Endothelial cell of umbilical vein (primary cell): ENCODE data around the gene TMEM207. TPM values are rescaled to one million over a fixed set of nuclear protein-coding genes. Genes with fewer than 3 reads are reported as not detected.

Source experiments
- BruUV-seq: library from RNA; stranded (reverse); fragments of 400-500 nt; replicated peaks from 2 replicates; lab custom pipeline; 2021; lab: Mats Ljungman, UMichigan
- CTCF ChIA-PET: fragments of 300-600, 350-600 bp; sonication (Branson Sonifier 250); formaldehyde crosslinking; loops from one replicate; lab custom pipeline; 2021; ENCODE audit warnings: antibody characterized with exemption, inconsistent platforms; lab: Charles Lee
- POLR2A ChIA-PET: fragments of 300-600, 350-600 bp; sonication (Branson Sonifier 250); formaldehyde crosslinking; loops from one replicate; lab custom pipeline; 2021; ENCODE audit warnings: antibody characterized with exemption, inconsistent platforms; lab: Charles Lee
- DNase-seq: peaks from one replicate; pipeline ENCODE4 v3.0.0-alpha.2; 2011; ENCODE audit warnings: low read depth, low spot score
- FAIRE-seq: peaks from 2 replicates; lab custom pipeline; 2011; peaks lifted over from hg19 to GRCh38; lab: Jason Lieb, UNC
- H2AFZ ChIP-seq: 2 replicates; pipeline ENCODE4 v1.6.0; 2012; ENCODE audit warnings: low read depth, low read length, control low read depth, inconsistent platforms
- H3K27ac ChIP-seq: 2 replicates; pipeline ENCODE4 v1.5.1; 2011; ENCODE audit warnings: low read depth, mild to moderate bottlenecking, control low read depth, low read length, moderate library complexity; ENCODE audit not compliant: insufficient read depth
- H3K27me3 ChIP-seq, 2 experiments: 2 replicates each; pipeline versions ENCODE4 v1.6.0 to v1.6.1; 2011; ENCODE audit warnings: low read length in 2 of 2, mixed read lengths in 1 of 2; ENCODE audit not compliant: control insufficient read depth in 2 of 2, insufficient read depth in 2 of 2
- H3K36me3 ChIP-seq, 2 experiments: 2 replicates in 1 of 2; 3 replicates in 1 of 2; pipeline ENCODE4 v1.5.1; 2011; ENCODE audit warnings: low read length in 2 of 2, mild to moderate bottlenecking in 1 of 2, moderate library complexity in 1 of 2; ENCODE audit not compliant: control insufficient read depth in 2 of 2, insufficient read depth in 2 of 2; ENCODE audit errors: extremely low read depth in 1 of 2
- H3K4me1 ChIP-seq: 3 replicates; pipeline ENCODE4 v1.5.1; 2011; ENCODE audit warnings: mild to moderate bottlenecking, low read length; ENCODE audit not compliant: control insufficient read depth, insufficient read depth; ENCODE audit errors: extremely low read depth
- H3K4me2 ChIP-seq: 2 replicates; pipeline ENCODE4 v1.6.1; 2011; ENCODE audit warnings: low read length, control low read depth, mixed read lengths; ENCODE audit not compliant: insufficient read depth
- H3K4me3 ChIP-seq, 3 experiments: fragments of 200-600 bp in 1 of 3; sonication (generic), shearing (Covaris generic) in 1 of 3; replicated peaks in 1 of 3; 2 replicates each; pipeline ENCODE4 v1.5.1; 2011 to 2016; ENCODE audit warnings: control low read depth in 3 of 3, low read length in 3 of 3, mild to moderate bottlenecking in 2 of 3, inconsistent platforms in 1 of 3, low read depth in 1 of 3, moderate library complexity in 1 of 3; ENCODE audit not compliant: insufficient read depth in 1 of 3
- H3K79me2 ChIP-seq: 2 replicates; pipeline ENCODE4 v1.6.0; 2012; ENCODE audit warnings: low read length, inconsistent platforms; ENCODE audit not compliant: control insufficient read depth, insufficient read depth
- H3K9ac ChIP-seq: replicated peaks from 2 replicates; pipeline ENCODE3; 2011; ENCODE audit warnings: low read length, control low read depth; ENCODE audit not compliant: insufficient read depth; ENCODE audit errors: extremely low read depth
- H3K9me1 ChIP-seq: replicated peaks from 3 replicates; pipeline ENCODE4 v1.6.0; 2011; ENCODE audit warnings: mild to moderate bottlenecking, low read length; ENCODE audit not compliant: control insufficient read depth, insufficient read depth; ENCODE audit errors: extremely low read depth
- H3K9me3 ChIP-seq: replicated peaks from 2 replicates; pipeline ENCODE4 v1.5.1; 2012; ENCODE audit warnings: low read length, inconsistent platforms; ENCODE audit not compliant: control insufficient read depth, insufficient read depth
- H4K20me1 ChIP-seq: replicated peaks from 2 replicates; pipeline ENCODE3; 2011; ENCODE audit warnings: mild to moderate bottlenecking, low read length; ENCODE audit not compliant: control insufficient read depth, insufficient read depth; ENCODE audit errors: extremely low read depth
- CTCF ChIP-seq, 2 donors: IDR thresholded peaks; 1 replicate in 1 of 2; 2 replicates in 1 of 2; pipeline ENCODE4 v1.5.1; 2011; ENCODE audit warnings: low read length in 2 of 2, mild to moderate bottlenecking in 2 of 2, moderate library complexity in 2 of 2, control low read depth in 1 of 2, inconsistent platforms in 1 of 2, low read depth in 1 of 2; ENCODE audit not compliant: insufficient read depth in 1 of 2; ENCODE audit errors: extremely low read depth in 1 of 2
- FOS ChIP-seq: IDR thresholded peaks from 2 replicates; pipeline ENCODE4 v1.6.1; 2011; ENCODE audit warnings: mild to moderate bottlenecking, low read length, moderate library complexity, borderline replicate concordance; ENCODE audit not compliant: insufficient read depth
- GATA2 ChIP-seq: IDR thresholded peaks from 2 replicates; pipeline ENCODE4 v1.7.0; 2011; ENCODE audit warnings: low read depth, mild to moderate bottlenecking, moderate library complexity, mixed read lengths, low read length; ENCODE audit not compliant: insufficient read length, insufficient read depth
- MYC ChIP-seq: IDR thresholded peaks from one replicate; pipeline ENCODE4 v1.6.1; 2011; ENCODE audit warnings: mild to moderate bottlenecking, low read depth, low read length
- POLR2A ChIP-seq: IDR thresholded peaks from 2 replicates; pipeline ENCODE4 v1.6.1; 2012; ENCODE audit warnings: low read depth, mild to moderate bottlenecking, control low read depth, low read length
- POLR2AphosphoS5 ChIP-seq: IDR thresholded peaks from 2 replicates; pipeline ENCODE4 v1.6.1; 2012; ENCODE audit warnings: low read depth, mild to moderate bottlenecking, control low read depth, low read length, moderate library complexity; ENCODE audit not compliant: insufficient read depth
- dilution Hi-C: fragments of 300-500 bp; cut with MboI; formaldehyde crosslinking; loops from one replicate; pipeline ENCODE4 v1.15.0; 2019; ENCODE audit warnings: low sequenced_read_pairs; ENCODE audit not compliant: extremely low pct_ligation_motif_present
- intact Hi-C: fragments of 100-400 bp; cut with micrococcal nuclease; formaldehyde crosslinking; loops from one replicate; pipeline ENCODE4 v1.10.0; 2022
- polyA plus RNA-seq, 4 experiments: library from polyadenylated mRNA; depleted of rRNA in 3 of 4; stranded (reverse) in 3 of 4; unstranded in 1 of 4; fragments of >200 nt; gene quantifications; 2 replicates each; pipeline versions ENCODE4 v1.2.1 to v1.2.3, GENCODE V29; 2011 to 2012; ENCODE audit warnings: missing spikeins in 1 of 4
- total RNA-seq: library from RNA; stranded (reverse); gene quantifications from 2 replicates; pipeline ENCODE4 v1.2.3, GENCODE V29; 2021
- TF ChIP-seq, protein P1 (sequence below): IDR thresholded peaks from 2 replicates; pipeline ENCODE4 v1.6.1; 2011; ENCODE audit not compliant: insufficient read depth, insufficient read length

Gene TMEM207
- total and polyA plus RNA-seq, 2 donors (not counting 3 experiments of a cell fraction or from before 2014, with no cell fraction given): not detected

GRCh38 chr3:190492129-190492528 is 42.4 kb upstream of the TMEM207 start:
- Histone ChIP-seq H3K4me1 (no peaks in the 10 kb centered on the region), H3K9me1 (no peaks in the 10 kb centered on the region), H2AFZ (no peak overlapping the region), H3K9ac (no peak overlapping the region), H3K36me3 (no peaks in the 10 kb centered on the region), H3K4me3 (no peak overlapping the region), H3K79me2 (no peaks in the 10 kb centered on the region), H3K27ac (no peak overlapping the region), H3K9me3 (no peaks in the 10 kb centered on the region), H4K20me1 (no peaks in the 10 kb centered on the region), H3K4me2 (no peak overlapping the region), H3K27me3 (peaks cover 40 to 56% of the 10 kb centered on the region in 2 experiments)
- DNase-seq (no peak), FAIRE-seq (no peak)
- dilution Hi-C loops (no loop called here), intact Hi-C loops (no loop called here)
- ChIA-PET CTCF (interaction anchor here (0.8 to 1.2 kb wide), 2 partner anchors 21 to 205 kb away, joined by 3 read pairs; partner anchors contain the start of gene IL1RAP), POLR2A (no interaction called here)
- BruUV-seq: no TSS peak
- no peak for TF ChIP-seq POLR2A
- no peak for TF ChIP-seq FOS

- Histone ChIP-seq H3K9me3 (no peaks in the 10 kb centered on the region), H3K36me3 (no peaks in the 10 kb centered on the region), H3K9ac (no peak overlapping the region), H4K20me1 (no peaks in the 10 kb centered on the region), H3K27ac (no peak overlapping the region), H3K4me1 (no peaks in the 10 kb centered on the region), H3K9me1 (no peaks in the 10 kb centered on the region), H3K4me3 (no peak overlapping the region), H3K27me3 (peaks cover 41 to 54% of the 10 kb centered on the region in 2 experiments), H3K4me2 (no peak overlapping the region), H2AFZ (no peak overlapping the region), H3K79me2 (no peaks in the 10 kb centered on the region)
- intact Hi-C loops: no loop called here
- POLR2A ChIA-PET: no interaction called here
- no peak for FAIRE-seq
- dilution Hi-C loops: no loop called here
- CTCF ChIA-PET: interaction anchor here (0.8 to 1.2 kb wide), 2 partner anchors 22 to 206 kb away, joined by 3 read pairs; partner anchors contain the start of gene IL1RAP
- no TSS peak for BruUV-seq
- no peak for DNase-seq
- TF ChIP-seq FOS (no peak), POLR2AphosphoS5 (no peak), CTCF (IDR thresholded peaks at IDR 0.05; ENCODE audit: extremely low read depth in 1 of 2, insufficient read depth in 1 of 2, low read depth in 1 of 2, low read length in 2 of 2) (no peak), GATA2 (no peak), MYC (no peak)
- TF ChIP-seq, protein P1, sequence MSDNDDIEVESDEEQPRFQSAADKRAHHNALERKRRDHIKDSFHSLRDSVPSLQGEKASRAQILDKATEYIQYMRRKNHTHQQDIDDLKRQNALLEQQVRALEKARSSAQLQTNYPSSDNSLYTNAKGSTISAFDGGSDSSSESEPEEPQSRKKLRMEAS: no peak
Measured at GRCh38 chr3:190491533-190492054, 41.9 kb upstream of the TMEM207 start.
